Body of pancreas (tissue), 4 donors: ENCODE measurements around the gene TOR1B. TPM values are rescaled to one million over a fixed set of nuclear protein-coding genes. Genes with fewer than 3 reads are reported as not detected.
"Not testable (repeated sequence)": the region's sequence is repeated elsewhere in the genome, so short reads cannot be mapped to it uniquely, and the experiment has no call there.

ENCODE experiments used
- ATAC-seq: fragments of 150-250 bp; one replicate; pipeline ENCODE4 v1.9.1; 2016
- DNase-seq, 4 donors: peaks; one replicate each; pipeline ENCODE4 v3.0.0-alpha.2; 2019
- H3K27ac ChIP-seq, 4 donors: fragments of 200-600 bp; sonication (generic); 1 replicate in 3 of 4; 2 replicates in 1 of 4; pipeline versions ENCODE4 v1.5.1 to v1.6.1; 2016 to 2019; ENCODE audit warnings: mild to moderate bottlenecking in 1 of 4, mixed read lengths in 1 of 4, moderate library complexity in 1 of 4
- H3K27me3 ChIP-seq, 2 donors: fragments of 200-600 bp; sonication (generic); one replicate each; pipeline ENCODE4 v1.6.0; 2016; ENCODE audit warnings: mild to moderate bottlenecking in 1 of 2
- H3K36me3 ChIP-seq, 2 donors: fragments of 200-600 bp; sonication (generic); replicated peaks in 1 of 2; 2 replicates each; pipeline ENCODE4 v1.5.1; 2016; ENCODE audit warnings: low read depth in 2 of 2; ENCODE audit not compliant: insufficient read depth in 1 of 2
- H3K4me1 ChIP-seq: fragments of 200-600 bp; sonication (generic); one replicate; pipeline ENCODE4 v1.6.0; 2016
- H3K4me3 ChIP-seq, 2 donors: fragments of 200-600 bp; sonication (generic); 1 replicate in 1 of 2; 2 replicates in 1 of 2; pipeline ENCODE4 v1.5.1; 2016 to 2019
- H3K9me3 ChIP-seq, 3 donors: fragments of 200-600 bp; sonication (generic); 1 replicate in 2 of 3; 2 replicates in 1 of 3; pipeline ENCODE4 v1.5.1; 2016
- CTCF ChIP-seq, 7 experiments: fragments of 450-650 bp in 4 of 7; fragments of 200-600 bp in 3 of 7; sonication (generic) in 3 of 7; IDR thresholded peaks; one replicate each; pipeline ENCODE4 v1.5.1; 2016 to 2019; ENCODE audit warnings: antibody characterized with exemption in 7 of 7
- POLR2A ChIP-seq, 3 donors: fragments of 450-650 bp; IDR thresholded peaks; one replicate each; pipeline ENCODE4 v1.6.1; 2016; ENCODE audit warnings: antibody characterized with exemption in 3 of 3, mild to moderate bottlenecking in 2 of 3
- WGBS, 2 donors: methylation state at CpG; one replicate each; pipeline ENCODE4 v1.1.5; 2017; 5-methylcytosine and 5-hydroxymethylcytosine counted together
- intact Hi-C: fragments of 100-400 bp; cut with DNase I; formaldehyde crosslinking; loops from one replicate; pipeline ENCODE4 v1.15.1; 2023
- total RNA-seq, 2 donors: library from RNA; depleted of rRNA; stranded (reverse); fragments of >200 nt; gene quantifications; one replicate each; pipeline ENCODE4 v1.1.0, GENCODE V29; 2016

TOR1B gene
- total RNA-seq, 2 donors from 2014 or later: 9.6 to 19.2 TPM

GRCh38 chr9:129785866-129786265, 17.1 kb upstream of the TOR1B start:
- 71 to 95% methylated on average over 1 of the region's 1 CpG for WGBS, 2 donors
- TF ChIP-seq POLR2A (IDR thresholded peaks at IDR 0.05) (no peak), CTCF (IDR thresholded peaks at IDR 0.05) (no peak)
- intact Hi-C loops: loop anchor here (10.0 kb wide), 1 partner anchor 651 kb away; no protein-coding TSS in a partner anchor

GRCh38 chr9:129786481-129786880, 16.5 kb upstream of the TOR1B start:
- TF ChIP-seq CTCF (IDR thresholded peaks at IDR 0.05): no peak
- no peak for TF ChIP-seq POLR2A (IDR thresholded peaks at IDR 0.05)
- intact Hi-C loops: loop anchor here (10.0 kb wide), 1 partner anchor 652 kb away; no protein-coding TSS in a partner anchor
- Histone ChIP-seq H3K27ac (no peak overlapping the region), H3K4me3 (no peak overlapping the region), H3K4me1 (peaks cover 8% of the 10 kb centered on the region), H3K9me3 (no peaks in the 10 kb centered on the region), H3K36me3 (no peaks in the 10 kb centered on the region), H3K27me3 (no peaks in the 10 kb centered on the region)
- 75 to 82% methylated on average over 10 of the region's 10 CpGs for WGBS, 2 donors
- DNase-seq (no peak), ATAC-seq (no peak)

More at GRCh38 chr9:129785866-129786265, 17.1 kb upstream of the TOR1B start:
- DNase-seq (no peak), ATAC-seq (no peak)
- Histone ChIP-seq H3K27me3 (no peaks in the 10 kb centered on the region), H3K27ac (no peak overlapping the region), H3K9me3 (no peaks in the 10 kb centered on the region), H3K36me3 (no peaks in the 10 kb centered on the region), H3K4me3 (no peak overlapping the region), H3K4me1 (peaks cover 8% of the 10 kb centered on the region)

- ATAC-seq (no peak), DNase-seq (no peak)
- TF ChIP-seq CTCF (IDR thresholded peaks at IDR 0.05): no peak
- no peak for TF ChIP-seq POLR2A (IDR thresholded peaks at IDR 0.05)
- Histone ChIP-seq H3K4me1 (peaks cover 3% of the 10 kb centered on the region), H3K9me3 (no peaks in the 10 kb centered on the region), H3K36me3 (no peaks in the 10 kb centered on the region), H3K27me3 (no peaks in the 10 kb centered on the region), H3K27ac (no peak overlapping the region), H3K4me3 (no peak overlapping the region)
- intact Hi-C loops: loop anchor here (10.0 kb wide), 1 partner anchor 150 kb away; the partner anchor contains the start of gene ASB6
- WGBS, 2 donors: 71 to 72% methylated on average over 8 of the region's 8 CpGs
Observed at GRCh38 chr9:129794549-129794948, 8.4 kb upstream of the TOR1B start.

GRCh38 chr9:129796029-129796428, 7.0 kb upstream of the TOR1B start:
- 74 to 75% methylated on average over 2 of the region's 2 CpGs for WGBS, 2 donors
- not testable (repeated sequence) for H3K9me3 ChIP-seq, ATAC-seq, H3K36me3 ChIP-seq, H3K4me1 ChIP-seq, H3K4me3 ChIP-seq, H3K27ac ChIP-seq, H3K27me3 ChIP-seq, DNase-seq
- intact Hi-C loops: loop anchor here (10.0 kb wide), 1 partner anchor 151 kb away; the partner anchor contains the start of gene ASB6

- Histone ChIP-seq H3K27me3 (no peaks in the 10 kb centered on the region), H3K36me3 (no peaks in the 10 kb centered on the region), H3K27ac (no peak overlapping the region), H3K4me3 (no peak overlapping the region), H3K4me1 (peaks cover 4% of the 10 kb centered on the region), H3K9me3 (no peaks in the 10 kb centered on the region)
- WGBS, 2 donors: 28 to 35% methylated on average over 5 to 6 of the region's 6 CpGs
- TF ChIP-seq POLR2A (IDR thresholded peaks at IDR 0.05) (no peak), CTCF (IDR thresholded peaks at IDR 0.05) (no peak)
- DNase-seq (no peak), ATAC-seq (no peak)
- intact Hi-C loops: loop anchor here (10.0 kb wide), 1 partner anchor 154 kb away; the partner anchor contains the start of gene ASB6
Observed at GRCh38 chr9:129798973-129799372, 4.0 kb upstream of the TOR1B start.
